SH-SY5Y (cell line): Measurements from ENCODE around the gene MALAT1.

ENCODE experiments used
- GATA2 ChIP-seq: IDR thresholded peaks from 2 replicates; pipeline ENCODE4 v1.6.1; 2011; ENCODE audit warnings: mild to moderate bottlenecking, low read depth, low read length
- GATA3 ChIP-seq: IDR thresholded peaks from 2 replicates; pipeline ENCODE4 v1.6.1; 2011; ENCODE audit warnings: low read depth, mild to moderate bottlenecking, low read length, moderate library complexity

DNA sequence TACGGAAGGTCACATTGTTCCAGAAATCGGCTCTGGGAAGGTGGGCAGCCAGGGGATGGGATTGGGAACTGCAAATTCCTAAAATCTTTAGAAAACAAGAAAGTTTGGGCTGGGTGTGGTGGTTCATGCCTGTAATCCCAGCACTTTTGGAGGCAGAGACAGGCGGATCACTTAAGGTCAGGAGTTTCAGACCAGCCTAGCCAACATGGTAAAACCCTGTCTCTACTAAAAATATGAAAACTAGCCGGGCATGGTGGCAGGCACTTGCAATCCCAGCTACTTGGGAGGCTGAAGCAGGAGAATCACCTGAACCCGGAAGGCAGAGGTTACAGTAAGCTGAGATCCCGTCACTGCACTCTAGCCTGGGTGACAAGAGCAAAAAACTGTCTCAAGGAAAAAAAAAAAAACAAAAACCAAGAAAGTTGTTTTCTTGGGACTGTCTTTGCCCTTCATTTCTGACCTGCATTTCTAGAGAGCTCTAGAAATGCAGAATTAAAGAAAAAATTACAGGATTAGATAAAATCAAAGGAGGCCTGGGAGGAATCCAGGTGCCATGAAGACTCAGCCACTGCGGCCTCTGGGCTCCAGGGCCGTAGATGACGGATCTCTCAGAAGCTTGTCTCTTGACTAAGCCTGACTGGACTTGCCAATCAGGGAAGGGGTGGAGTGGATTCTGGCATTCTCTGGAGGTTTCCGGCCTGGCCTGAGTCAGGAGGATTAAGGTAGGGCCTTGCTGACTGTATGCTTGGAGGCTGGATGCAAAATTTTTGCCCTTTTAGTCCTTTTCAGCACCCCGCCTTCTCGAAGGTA lies 5.3 kb upstream of the MALAT1 start:
- TF ChIP-seq GATA3 (no peak), GATA2 (no peak)
